GM06990 (cell line): ENCODE results near the gene SRGAP3.

Source experiments
- DNase-seq: peaks from one replicate; pipeline ENCODE4 v3.0.0-alpha.2; 2011; ENCODE audit not compliant: insufficient read length; ENCODE audit errors: extremely low read depth
- H3K27me3 ChIP-seq: replicated peaks from 2 replicates; pipeline ENCODE4 v1.6.0; 2011; ENCODE audit warnings: low read length; ENCODE audit not compliant: control insufficient read depth, insufficient read depth
- H3K36me3 ChIP-seq: 2 replicates; pipeline ENCODE4 v1.5.1; 2011; ENCODE audit warnings: low read length; ENCODE audit not compliant: control insufficient read depth, insufficient read depth
- H3K4me3 ChIP-seq: replicated peaks from 2 replicates; pipeline ENCODE4 v1.5.1; 2011; ENCODE audit warnings: low read depth, mild to moderate bottlenecking, control low read depth, low read length
- TF ChIP-seq, protein P1 (sequence below): IDR thresholded peaks from 2 replicates; pipeline ENCODE4 v1.5.1; 2011; ENCODE audit warnings: low read length, control low read depth, mild to moderate bottlenecking, inconsistent platforms; ENCODE audit not compliant: insufficient read depth, poor library complexity, severe bottlenecking

Gene SRGAP3

DNA sequence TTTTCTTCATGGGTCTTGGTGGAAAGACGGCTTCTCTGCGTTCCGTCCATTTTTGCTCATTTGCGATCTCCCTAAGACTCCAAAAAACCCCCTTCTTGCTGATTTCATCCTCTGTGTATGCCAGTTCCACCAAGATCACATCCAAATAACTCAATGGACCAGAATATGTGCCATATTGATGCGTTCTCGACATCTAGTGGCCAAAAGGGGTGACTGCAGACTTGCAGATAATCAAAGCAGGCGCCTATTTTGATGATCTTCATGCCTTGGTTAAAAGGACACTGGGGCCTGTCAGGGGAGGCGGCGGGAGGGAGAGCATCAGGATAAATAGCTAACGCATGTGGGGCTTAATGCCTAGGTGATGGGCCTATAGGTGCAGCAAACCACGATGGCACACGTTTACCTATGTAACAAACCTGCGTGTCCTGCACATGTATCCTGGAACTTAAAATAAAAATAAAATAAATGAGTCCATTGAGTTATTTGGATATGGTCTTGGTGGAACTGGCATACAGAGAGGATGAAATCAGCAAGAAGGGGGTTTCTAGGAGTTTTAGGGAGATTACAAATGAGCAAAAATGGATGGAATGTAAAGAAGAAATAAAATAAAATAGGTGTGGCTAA, 182.0 kb downstream of the SRGAP3 start:
- H3K27me3 ChIP-seq: no peaks in the 10 kb centered on the region
- no peak for DNase-seq
- TF ChIP-seq, protein P1, sequence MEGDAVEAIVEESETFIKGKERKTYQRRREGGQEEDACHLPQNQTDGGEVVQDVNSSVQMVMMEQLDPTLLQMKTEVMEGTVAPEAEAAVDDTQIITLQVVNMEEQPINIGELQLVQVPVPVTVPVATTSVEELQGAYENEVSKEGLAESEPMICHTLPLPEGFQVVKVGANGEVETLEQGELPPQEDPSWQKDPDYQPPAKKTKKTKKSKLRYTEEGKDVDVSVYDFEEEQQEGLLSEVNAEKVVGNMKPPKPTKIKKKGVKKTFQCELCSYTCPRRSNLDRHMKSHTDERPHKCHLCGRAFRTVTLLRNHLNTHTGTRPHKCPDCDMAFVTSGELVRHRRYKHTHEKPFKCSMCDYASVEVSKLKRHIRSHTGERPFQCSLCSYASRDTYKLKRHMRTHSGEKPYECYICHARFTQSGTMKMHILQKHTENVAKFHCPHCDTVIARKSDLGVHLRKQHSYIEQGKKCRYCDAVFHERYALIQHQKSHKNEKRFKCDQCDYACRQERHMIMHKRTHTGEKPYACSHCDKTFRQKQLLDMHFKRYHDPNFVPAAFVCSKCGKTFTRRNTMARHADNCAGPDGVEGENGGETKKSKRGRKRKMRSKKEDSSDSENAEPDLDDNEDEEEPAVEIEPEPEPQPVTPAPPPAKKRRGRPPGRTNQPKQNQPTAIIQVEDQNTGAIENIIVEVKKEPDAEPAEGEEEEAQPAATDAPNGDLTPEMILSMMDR: peak; percentile 96
- no peaks in the 10 kb centered on the region for H3K36me3 ChIP-seq
- no peak overlapping the region for H3K4me3 ChIP-seq

DNA sequence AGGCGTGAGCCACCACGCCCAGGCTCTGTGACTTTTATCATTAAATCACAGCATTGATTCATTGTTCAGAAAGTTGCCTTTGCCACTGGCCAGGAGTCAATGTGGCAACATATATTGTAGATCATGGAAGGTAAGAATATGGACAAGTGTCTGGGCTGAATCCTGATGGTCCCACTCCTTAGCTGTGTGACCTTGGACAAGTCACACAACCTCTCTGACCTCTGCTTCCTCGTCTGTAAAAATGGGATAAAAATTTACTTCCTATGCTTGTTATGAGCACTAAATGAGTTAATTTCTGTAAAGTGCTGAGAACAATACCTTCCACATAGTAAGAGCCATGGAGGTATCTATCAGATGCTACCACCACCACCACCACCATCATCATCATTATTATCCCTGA, 182.7 kb downstream of the SRGAP3 start:
- TF ChIP-seq, protein P1: no peak
- Histone ChIP-seq H3K4me3 (no peak overlapping the region), H3K27me3 (no peaks in the 10 kb centered on the region), H3K36me3 (no peaks in the 10 kb centered on the region)
- no peak for DNase-seq

DNA sequence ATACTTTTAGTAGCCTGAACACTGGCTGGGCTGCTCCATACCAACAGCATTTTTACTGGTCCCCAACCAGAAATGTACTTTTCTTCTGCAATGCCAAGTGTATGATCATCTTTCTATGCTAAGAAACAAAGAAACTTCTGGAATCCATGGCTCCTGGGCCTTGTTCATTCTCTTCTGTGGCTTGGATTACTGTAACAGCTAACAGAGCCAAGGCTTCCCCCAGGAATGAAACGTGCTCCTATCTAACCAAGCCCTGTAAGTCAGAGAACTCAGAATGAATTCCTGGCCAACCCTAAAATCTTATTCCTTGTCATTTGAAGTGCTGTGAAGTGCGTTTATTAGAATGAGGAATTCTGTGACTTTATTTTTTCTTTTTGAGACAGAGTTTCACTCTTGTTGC, 183.3 kb downstream of the SRGAP3 start:
- TF ChIP-seq, protein P1: no peak
- no peak for DNase-seq
- Histone ChIP-seq H3K36me3 (no peaks in the 10 kb centered on the region), H3K27me3 (no peaks in the 10 kb centered on the region), H3K4me3 (no peak overlapping the region)

DNA sequence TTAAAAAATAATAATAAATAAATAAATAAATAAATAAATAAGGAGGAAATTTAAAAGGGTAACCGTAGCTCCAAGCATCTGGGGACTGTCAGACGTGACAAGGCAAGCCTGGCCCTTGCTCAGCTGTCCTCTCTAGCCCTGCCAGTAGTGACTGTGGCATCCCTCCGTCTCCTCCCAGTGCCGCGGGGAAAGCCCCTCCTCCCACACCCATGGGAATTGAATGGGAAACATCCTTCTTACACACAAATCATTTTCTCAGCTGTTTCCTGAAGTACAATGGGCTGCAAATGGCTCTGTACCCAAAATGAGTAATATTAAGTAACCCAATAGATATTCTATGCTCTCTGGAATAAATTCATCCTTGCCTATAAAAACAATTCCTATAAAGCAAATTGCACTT, 184.6 kb downstream of the SRGAP3 start:
- H3K4me3 ChIP-seq: no peak overlapping the region
- no peaks in the 10 kb centered on the region for H3K27me3 ChIP-seq
- no peaks in the 10 kb centered on the region for H3K36me3 ChIP-seq
- DNase-seq: no peak
- TF ChIP-seq, protein P1: no peak

DNA sequence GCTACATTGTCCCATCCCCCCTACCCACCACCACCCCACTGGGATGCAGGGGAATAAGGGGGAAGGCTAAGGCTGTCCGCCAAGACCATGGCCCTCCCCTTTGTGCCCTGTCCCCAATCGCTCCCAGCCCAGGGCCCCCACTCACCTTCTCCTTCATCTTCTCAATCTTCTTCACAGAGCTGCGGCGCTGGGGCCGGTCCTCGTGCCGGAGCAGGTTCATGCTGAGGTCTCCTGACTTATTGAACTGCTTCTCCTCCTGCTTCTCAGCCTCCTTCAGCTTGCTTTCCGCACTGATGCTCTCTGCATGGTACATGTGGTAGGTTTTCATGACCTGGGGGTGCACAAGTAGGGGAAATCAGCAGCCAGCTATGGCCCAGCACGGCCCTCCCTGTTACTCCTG, 185.2 kb downstream of the SRGAP3 start:
- TF ChIP-seq, protein P1: no peak
- Histone ChIP-seq H3K4me3 (no peak overlapping the region), H3K36me3 (no peaks in the 10 kb centered on the region), H3K27me3 (no peaks in the 10 kb centered on the region)
- no peak for DNase-seq

DNA sequence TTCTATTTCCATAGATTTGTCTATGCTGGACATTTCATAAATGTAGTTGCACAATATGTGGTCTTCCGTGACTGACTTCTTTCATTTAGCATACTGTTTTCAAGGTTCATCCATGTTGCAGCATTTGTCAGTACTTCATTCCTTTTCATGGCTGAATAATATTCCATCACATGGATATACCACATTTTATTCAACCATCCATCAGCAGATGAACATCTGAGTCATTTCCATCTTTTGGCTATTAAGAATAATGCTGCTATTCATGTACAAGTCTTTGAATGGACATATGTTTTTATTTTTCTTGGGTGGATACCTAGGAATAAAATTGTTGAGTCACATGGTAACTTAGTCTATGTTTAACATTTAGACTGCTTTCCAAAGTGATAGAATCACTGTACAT, 186.9 kb downstream of the SRGAP3 start:
- no peak overlapping the region for H3K4me3 ChIP-seq
- DNase-seq: no peak
- no peaks in the 10 kb centered on the region for H3K36me3 ChIP-seq
- H3K27me3 ChIP-seq: no peaks in the 10 kb centered on the region
- TF ChIP-seq, protein P1: no peak
